ENCODE results near the gene MAP3K3.
"Not testable (repeated sequence)": the region's sequence is repeated elsewhere in the genome, so short reads cannot be mapped to it uniquely, and the experiment has no call there.

MAP3K3 gene

DNA sequence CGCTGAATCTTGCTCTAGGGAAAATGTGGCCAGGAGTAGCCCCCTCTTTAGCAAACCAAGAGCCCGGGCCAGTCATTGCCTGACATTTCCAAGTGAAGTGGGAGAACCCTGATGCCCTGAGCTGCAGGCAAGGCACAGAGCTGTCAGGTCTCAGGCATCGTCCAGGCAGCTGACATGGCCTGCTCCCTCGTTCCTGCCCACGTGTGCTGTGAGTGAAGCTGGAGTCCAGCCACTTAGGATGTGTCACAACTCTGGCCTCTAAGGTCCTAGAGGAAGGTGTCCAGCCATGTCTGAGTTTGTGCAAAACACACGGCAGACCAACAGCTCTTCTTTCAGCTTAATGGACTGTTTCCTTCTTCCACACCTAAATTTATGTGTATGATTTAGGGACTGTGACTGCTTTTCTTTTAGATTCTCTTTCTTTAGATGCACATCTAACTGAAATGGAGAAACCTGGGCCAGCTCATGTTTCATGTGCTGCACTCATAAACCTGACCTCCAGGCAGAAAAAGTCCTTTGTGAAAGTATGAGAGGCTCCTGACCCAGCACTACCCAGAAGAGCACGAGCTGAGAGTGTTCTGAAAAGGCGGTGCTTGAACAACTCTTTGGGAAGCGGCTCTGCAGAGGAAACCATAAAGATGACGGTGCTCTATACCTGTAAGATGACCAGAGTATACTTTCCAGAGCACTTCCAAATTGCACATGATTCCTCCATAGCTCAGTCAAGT lies 92.5 kb downstream of the MAP3K3 start:
- DNase-seq (ENCODE audit: low read depth): no peak
- H3K4me3 ChIP-seq (ENCODE audit: low read length): no peak overlapping the region
- TF ChIP-seq, protein P1, sequence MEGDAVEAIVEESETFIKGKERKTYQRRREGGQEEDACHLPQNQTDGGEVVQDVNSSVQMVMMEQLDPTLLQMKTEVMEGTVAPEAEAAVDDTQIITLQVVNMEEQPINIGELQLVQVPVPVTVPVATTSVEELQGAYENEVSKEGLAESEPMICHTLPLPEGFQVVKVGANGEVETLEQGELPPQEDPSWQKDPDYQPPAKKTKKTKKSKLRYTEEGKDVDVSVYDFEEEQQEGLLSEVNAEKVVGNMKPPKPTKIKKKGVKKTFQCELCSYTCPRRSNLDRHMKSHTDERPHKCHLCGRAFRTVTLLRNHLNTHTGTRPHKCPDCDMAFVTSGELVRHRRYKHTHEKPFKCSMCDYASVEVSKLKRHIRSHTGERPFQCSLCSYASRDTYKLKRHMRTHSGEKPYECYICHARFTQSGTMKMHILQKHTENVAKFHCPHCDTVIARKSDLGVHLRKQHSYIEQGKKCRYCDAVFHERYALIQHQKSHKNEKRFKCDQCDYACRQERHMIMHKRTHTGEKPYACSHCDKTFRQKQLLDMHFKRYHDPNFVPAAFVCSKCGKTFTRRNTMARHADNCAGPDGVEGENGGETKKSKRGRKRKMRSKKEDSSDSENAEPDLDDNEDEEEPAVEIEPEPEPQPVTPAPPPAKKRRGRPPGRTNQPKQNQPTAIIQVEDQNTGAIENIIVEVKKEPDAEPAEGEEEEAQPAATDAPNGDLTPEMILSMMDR (conservative IDR thresholded peaks at IDR 0.05; ENCODE audit: low read depth, low read length): no peak

DNA sequence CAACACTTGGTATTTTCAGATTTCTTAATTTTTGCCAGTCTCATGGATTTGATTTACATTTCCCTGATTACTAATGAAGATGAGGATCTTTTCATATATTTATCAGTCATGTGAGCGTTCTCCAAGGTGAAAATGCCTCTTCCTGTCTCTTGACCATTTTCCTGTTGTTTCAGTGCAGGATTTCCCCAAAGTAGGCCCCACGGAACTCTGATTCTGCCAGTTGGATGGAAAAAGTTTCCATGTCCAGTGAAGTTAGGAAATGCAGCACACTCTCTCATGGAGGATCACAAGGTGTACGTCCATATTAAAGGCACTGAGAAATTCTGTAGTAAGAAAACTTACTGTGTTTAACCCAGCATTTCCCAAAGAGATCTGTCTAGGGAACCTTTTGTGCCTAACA lies 94.2 kb downstream of the MAP3K3 start:
- DNase-seq (ENCODE audit: low read depth): no peak
- H3K4me3 ChIP-seq (ENCODE audit: low read length): no peak overlapping the region
- TF ChIP-seq, protein P1 (conservative IDR thresholded peaks at IDR 0.05; ENCODE audit: low read depth, low read length): no peak

DNA sequence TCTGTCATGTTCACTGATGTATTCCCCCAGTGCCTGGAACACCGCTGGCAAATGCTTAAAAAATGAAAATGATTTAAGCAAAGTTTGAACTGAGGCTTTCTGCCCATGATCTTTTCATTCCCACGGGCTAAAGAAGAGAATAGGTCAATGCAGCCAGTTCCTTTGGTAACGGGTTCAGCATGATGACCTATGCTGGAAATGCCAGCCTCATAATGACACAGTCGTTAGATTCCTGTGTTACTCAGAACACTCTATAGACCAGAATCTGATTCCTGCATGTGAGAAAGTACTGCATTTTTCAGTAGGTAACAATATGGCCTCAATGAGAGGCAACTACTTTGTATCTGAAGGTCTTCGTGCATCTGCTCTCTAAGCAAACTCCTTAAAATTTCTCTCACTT lies 96.8 kb downstream of the MAP3K3 start:
- H3K4me3 ChIP-seq (ENCODE audit: low read length): no peak overlapping the region
- TF ChIP-seq, protein P1 (conservative IDR thresholded peaks at IDR 0.05; ENCODE audit: low read depth, low read length): no peak
- DNase-seq (ENCODE audit: low read depth): no peak

DNA sequence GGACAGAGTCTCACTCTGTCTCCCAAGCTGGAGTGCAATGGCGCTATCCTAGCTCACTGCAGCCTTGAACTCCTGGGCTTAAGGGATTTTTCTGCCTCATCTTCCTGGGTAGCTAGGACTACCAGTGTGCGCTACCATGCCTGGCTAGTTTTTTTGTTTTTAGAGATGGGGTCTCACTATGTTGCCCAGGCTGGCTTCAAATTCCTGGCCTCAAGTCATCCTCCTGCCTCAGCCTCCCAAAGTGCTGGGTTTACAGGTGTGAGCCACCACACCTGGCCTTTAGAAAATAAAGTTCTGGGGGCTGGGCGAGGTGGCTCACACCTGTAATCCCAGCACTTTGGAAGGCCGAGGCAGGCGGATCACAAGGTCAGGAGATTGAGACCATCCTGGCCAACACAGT lies 98.0 kb downstream of the MAP3K3 start:
- not testable (repeated sequence) for H3K4me3 ChIP-seq (ENCODE audit: low read length); DNase-seq (ENCODE audit: low read depth)

DNA sequence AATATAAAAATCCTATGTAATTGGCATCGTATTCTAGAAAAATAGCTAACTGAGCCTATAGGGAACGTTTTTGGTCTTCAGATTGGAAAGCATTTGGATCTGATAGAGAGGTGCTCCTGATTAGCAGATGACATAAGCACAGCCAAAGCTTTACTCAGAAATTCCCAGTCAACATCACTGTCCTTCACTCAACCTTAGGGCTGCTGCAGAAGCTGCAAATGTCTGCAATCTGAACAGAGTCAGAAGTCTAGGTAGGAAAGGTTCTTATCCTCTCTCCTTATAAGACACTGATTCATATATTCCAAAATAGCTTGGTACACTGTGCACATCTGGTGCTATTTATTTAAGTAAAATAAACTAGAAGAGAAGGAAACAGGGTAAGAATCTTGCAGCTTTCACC lies 100.2 kb downstream of the MAP3K3 start:
- no peak overlapping the region for H3K4me3 ChIP-seq (ENCODE audit: low read length)
- no peak for DNase-seq (ENCODE audit: low read depth)
- TF ChIP-seq, protein P1 (conservative IDR thresholded peaks at IDR 0.05; ENCODE audit: low read depth, low read length): no peak

DNA sequence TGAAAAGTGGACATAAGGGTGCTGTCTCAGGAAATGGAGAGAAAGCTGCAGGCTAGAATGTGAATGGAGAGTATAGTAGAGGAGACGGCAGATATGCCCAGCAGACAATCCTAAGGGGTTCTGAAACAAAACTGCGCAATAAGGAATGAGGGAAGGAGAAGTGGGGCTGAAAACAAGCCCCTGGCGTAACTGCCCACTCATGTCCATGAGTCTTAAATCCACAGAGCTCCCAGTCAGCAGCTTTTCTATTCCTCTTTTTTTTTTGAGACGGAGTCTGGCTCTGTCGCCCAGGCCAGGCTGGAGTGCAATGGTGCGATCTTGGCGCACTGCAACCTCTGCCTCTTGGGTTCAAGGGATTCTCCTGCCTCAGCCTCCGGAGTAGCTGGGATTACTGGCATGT lies 113.5 kb downstream of the MAP3K3 start:
- H3K4me3 ChIP-seq (ENCODE audit: low read length): no peak overlapping the region
- TF ChIP-seq, protein P1 (conservative IDR thresholded peaks at IDR 0.05; ENCODE audit: low read depth, low read length): no peak
- no peak for DNase-seq (ENCODE audit: low read depth)

DNA sequence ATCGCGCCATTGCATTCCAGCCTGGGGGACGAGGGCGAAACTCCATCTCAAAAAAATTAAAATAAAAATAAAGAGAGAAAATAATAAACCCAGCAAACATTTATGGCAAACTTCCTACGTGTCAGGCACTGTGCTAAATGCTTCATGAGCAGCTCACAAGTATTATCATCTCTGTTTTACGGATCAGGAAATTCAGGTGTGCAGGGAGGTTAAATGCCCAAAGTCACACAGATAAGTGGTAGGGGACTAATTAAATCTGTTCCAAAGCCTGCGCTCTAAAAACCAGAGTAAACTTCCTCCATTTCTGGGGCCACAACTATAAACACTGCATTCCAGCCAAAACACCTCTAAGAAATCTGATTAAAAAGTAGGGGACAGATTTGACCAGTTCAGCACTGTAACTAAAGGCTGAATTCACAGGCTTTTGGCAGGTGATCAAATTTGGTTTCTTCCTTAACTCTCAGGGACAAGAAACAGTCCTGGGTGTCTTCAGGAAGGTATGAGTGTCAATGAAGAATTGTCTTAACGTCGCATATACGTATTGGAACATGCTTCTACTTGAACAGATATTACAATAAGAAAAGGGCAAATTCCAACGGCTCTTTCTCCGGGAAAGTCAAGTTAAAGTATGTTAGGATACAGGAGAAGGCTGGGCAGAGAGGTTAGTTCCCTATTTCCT lies 118.4 kb downstream of the MAP3K3 start:
- TF ChIP-seq, protein P1 (conservative IDR thresholded peaks at IDR 0.05; ENCODE audit: low read depth, low read length): no peak
- no peak for DNase-seq (ENCODE audit: low read depth)
- peak overlapping the region; percentile 73 for H3K4me3 ChIP-seq (ENCODE audit: low read length)

All from retinal pigment epithelial cell (primary cell).